ENCODE results near the gene CCL25. TPM values are rescaled to one million over a fixed set of nuclear protein-coding genes. Genes with fewer than 3 reads are reported as not detected.

CCL25 gene
- not detected in 2 replicates for total RNA-seq

DNA sequence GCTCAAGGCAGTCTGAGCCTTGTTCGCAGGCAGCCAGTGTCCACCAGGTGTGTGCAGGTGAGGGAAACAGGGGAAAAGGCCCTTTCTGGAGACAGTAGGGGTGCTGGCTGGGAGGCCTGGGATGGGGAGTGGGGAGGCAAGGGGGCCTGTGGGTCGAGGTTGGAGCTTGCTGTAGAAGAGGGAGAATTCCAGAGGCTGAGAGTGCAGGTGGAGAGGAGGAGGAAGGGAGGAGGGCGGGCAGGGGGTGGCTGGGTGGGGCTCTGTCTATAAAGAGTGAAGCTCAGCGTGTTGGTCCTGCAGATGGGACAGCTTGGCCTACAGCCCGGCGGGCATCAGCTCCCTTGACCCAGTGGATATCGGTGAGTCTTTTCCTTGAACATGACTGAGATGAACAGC lies at the start of gene CCL25:
TSS of gene CCL25 (plus strand) at position 297 of the 396 bp plus-strand sequence. CDS start 290 bp downstream, outside the sequence.
- no peak for DNase-seq (ENCODE audit: low read depth)
- H3K4me3 ChIP-seq (ENCODE audit: low read depth, low read length): no peak within 1 kb of the TSS
- no peak for TF ChIP-seq CTCF (conservative IDR thresholded peaks at IDR 0.05; ENCODE audit: low read depth, low read length)

GRCh38 chr19:8004001-8004400 lies 48.6 kb upstream of the CCL25 start:
- peak overlapping the region; percentile 75 for H3K4me3 ChIP-seq (ENCODE audit: low read depth, low read length)
- TF ChIP-seq CTCF (conservative IDR thresholded peaks at IDR 0.05; ENCODE audit: low read depth, low read length): no peak
- no peak for DNase-seq (ENCODE audit: low read depth)

DNA sequence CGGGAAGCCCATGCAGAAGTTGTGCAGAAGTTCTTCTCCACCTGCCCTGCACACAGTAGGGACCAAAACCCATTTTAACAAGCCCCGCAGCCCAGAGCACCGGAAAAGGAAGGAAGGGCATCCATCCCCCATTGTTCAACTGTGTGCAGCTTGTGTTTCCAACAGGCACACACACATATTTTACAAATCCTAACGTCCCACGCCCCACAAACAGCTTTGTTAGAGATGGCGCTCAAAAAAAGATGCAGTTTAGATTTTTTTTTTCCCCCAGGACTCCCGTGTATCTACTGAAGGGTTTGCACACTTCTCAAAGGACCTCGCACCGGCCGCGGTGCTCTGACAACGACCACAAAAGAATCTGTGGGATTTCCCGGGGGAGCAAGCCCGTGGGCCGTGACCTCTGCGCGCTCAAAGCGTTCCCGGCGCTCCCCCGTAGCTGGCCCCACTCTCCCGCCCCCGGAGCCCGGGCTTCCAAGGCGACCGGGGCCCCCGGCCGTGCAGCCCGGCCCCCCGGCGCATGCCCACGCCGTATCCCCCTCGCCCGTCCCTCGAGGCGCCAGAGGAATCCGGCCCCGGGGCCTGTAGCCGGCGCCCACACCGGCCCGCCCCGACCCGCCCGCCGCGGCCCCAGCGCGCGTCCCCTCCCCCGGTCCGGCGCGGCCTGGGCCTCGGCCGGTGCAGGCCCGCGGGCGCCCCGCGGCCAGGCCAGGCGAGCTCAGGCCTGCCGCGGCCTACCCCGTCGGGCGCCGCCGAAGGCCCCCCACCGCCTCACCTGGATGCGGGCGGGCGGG lies 47.6 kb upstream of the CCL25 start:
- no peak for TF ChIP-seq CTCF (conservative IDR thresholded peaks at IDR 0.05; ENCODE audit: low read depth, low read length)
- no peak for DNase-seq (ENCODE audit: low read depth)
- H3K4me3 ChIP-seq (ENCODE audit: low read depth, low read length): peak overlapping the region; percentile 75

DNA sequence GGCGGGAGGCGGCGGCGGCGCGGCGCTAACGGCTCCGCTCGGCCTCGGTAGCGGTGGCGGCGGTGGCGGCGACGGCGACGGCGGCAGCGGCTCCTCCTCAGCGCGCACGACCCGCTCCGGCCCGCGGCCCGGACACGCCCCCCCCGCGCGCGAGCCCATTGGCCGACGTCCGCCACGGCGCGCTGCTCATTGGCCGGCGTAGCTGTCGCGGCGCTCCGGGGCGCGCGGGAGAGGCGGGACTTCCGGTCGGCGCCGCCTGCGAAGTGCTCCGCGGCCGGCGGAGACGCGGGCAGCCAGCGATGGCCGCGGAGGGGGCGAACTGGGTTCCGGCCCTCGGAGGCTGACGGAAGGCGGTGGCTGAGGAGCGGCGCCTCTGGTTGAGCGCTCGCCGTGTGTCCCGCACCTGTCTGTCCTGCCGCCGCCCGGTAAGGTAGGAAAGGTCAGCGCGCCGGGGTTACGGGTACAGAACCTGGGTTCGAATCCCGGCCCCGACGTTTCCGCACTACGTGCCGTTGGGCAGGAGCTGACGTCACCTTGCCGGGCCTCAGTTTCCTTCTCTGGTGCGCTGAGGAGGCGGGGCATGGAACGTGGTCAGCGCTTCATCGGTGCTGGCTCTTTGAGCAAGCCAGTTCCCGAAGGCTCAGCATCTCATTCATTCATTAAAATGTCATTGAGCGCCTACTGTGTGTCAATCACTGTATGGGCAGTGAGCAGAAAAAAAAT lies 46.9 kb upstream of the CCL25 start, which contains the start of gene ELAVL1:
TSS of gene ELAVL1 (minus strand) at position 108 of the 723 bp plus-strand sequence. CDS start 13,826 bp downstream, outside the sequence.
- peak within 1 kb of the TSS; percentile 95 for H3K4me3 ChIP-seq (ENCODE audit: low read depth, low read length)
- TF ChIP-seq CTCF (conservative IDR thresholded peaks at IDR 0.05; ENCODE audit: low read depth, low read length): no peak
- no peak for DNase-seq (ENCODE audit: low read depth)

DNA sequence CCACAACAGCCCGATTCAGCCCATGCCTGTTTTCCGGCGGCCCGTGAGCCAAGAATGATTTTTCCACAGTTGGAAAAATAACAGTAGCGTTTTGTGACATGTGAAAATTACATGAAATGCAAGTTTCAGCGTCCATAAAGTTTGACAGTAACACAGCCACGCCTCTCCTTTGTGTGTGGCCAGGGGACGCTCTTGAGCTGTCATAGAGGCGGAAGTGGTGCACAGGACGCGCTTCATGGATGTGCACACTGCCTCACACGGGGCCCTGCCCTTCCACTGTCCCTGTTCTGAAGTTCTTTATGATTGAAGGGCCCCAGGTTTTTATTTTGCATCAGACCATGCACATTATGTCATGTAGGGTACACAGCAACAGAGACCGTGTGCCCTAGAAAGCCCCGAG lies 34.8 kb upstream of the CCL25 start:
- no peak for TF ChIP-seq CTCF (conservative IDR thresholded peaks at IDR 0.05; ENCODE audit: low read depth, low read length)
- no peak overlapping the region for H3K4me3 ChIP-seq (ENCODE audit: low read depth, low read length)
- no peak for DNase-seq (ENCODE audit: low read depth)

- DNase-seq (ENCODE audit: low read depth): no peak
- TF ChIP-seq CTCF (conservative IDR thresholded peaks at IDR 0.05; ENCODE audit: low read depth, low read length): no peak
Observed at GRCh38 chr19:8020681-8021080, 31.9 kb upstream of the CCL25 start.

More at GRCh38 chr19:8020681-8021080, 31.9 kb upstream of the CCL25 start:
- H3K4me3 ChIP-seq (ENCODE audit: low read depth, low read length): no peak overlapping the region

Measured in epithelial cell of proximal tubule (primary cell).